GM20431 (cell line): ENCODE data around the gene CYTH2.
"Not testable (repeated sequence)": the region's sequence is repeated elsewhere in the genome, so short reads cannot be mapped to it uniquely, and the experiment has no call there.

Source experiments
- in situ Hi-C: fragments of 300-500 bp; cut with MseI, MboI; formaldehyde crosslinking; loops from one replicate; pipeline ENCODE4 v1.15.0; 2020; ENCODE audit warnings: low sequenced_read_pairs; ENCODE audit not compliant: unreplicated experiment

The CYTH2 gene

GRCh38 chr19:48476176-48476575, 7.0 kb downstream of the CYTH2 start:
- in situ Hi-C loops = no loop called here

- in situ Hi-C loops = no loop called here
Measured at GRCh38 chr19:48477067-48477685, 8.0 kb downstream of the CYTH2 start.

GRCh38 chr19:48477698-48478338, 8.6 kb downstream of the CYTH2 start:
- in situ Hi-C loops = no loop called here

GRCh38 chr19:48478339-48479256, 9.4 kb downstream of the CYTH2 start:
- in situ Hi-C loops = no loop called here

- in situ Hi-C loops = no loop called here
Measured at GRCh38 chr19:48479686-48480085, 10.5 kb downstream of the CYTH2 start.

GRCh38 chr19:48480183-48480557, 11.0 kb downstream of the CYTH2 start:
- in situ Hi-C loops = no loop called here

GRCh38 chr19:48480558-48481500, 11.7 kb downstream of the CYTH2 start:
- in situ Hi-C loops = no loop called here

- in situ Hi-C loops = no loop called here
Measured at GRCh38 chr19:48481846-48482639, 12.9 kb downstream of the CYTH2 start.

- in situ Hi-C loops = no loop called here
Measured at GRCh38 chr19:48483301-48483700, 14.1 kb downstream of the CYTH2 start.

GRCh38 chr19:48484247-48484893, 15.2 kb downstream of the CYTH2 start:
- in situ Hi-C loops = no loop called here

GRCh38 chr19:48484931-48485612, 15.9 kb downstream of the CYTH2 start:
- in situ Hi-C loops = no loop called here

- in situ Hi-C loops = not testable (repeated sequence)
Measured at GRCh38 chr19:48486706-48487105, 17.5 kb downstream of the CYTH2 start.

GRCh38 chr19:48487544-48487943, 18.4 kb downstream of the CYTH2 start:
- in situ Hi-C loops = no loop called here

- in situ Hi-C loops = no loop called here
Measured at GRCh38 chr19:48487948-48488347, 18.8 kb downstream of the CYTH2 start.

GRCh38 chr19:48488478-48488877, 19.3 kb downstream of the CYTH2 start:
- in situ Hi-C loops = not testable (repeated sequence)

GRCh38 chr19:48489608-48490216, 20.5 kb downstream of the CYTH2 start:
- in situ Hi-C loops = no loop called here

GRCh38 chr19:48490981-48491792, 22.0 kb downstream of the CYTH2 start:
- in situ Hi-C loops = no loop called here
